Neuronal stem cell (in vitro differentiated cells): ENCODE data around the gene GBP2.

Source experiments
- DNase-seq: peaks from one replicate; pipeline ENCODE4 v3.0.0-alpha.2; 2013; ENCODE audit warnings: low spot score
- H2AFZ ChIP-seq: one replicate; pipeline ENCODE4 v1.6.1; 2013; ENCODE audit warnings: mild to moderate bottlenecking, low read length, inconsistent platforms
- H2AK5ac ChIP-seq: 2 replicates; pipeline ENCODE4 v1.6.1; 2013; ENCODE audit warnings: low read depth, mild to moderate bottlenecking, inconsistent platforms, low read length, moderate library complexity, mixed read lengths
- H2BK120ac ChIP-seq: 2 replicates; pipeline ENCODE4 v1.6.1; 2013; ENCODE audit warnings: low read depth, mild to moderate bottlenecking, inconsistent platforms, low read length, moderate library complexity, mixed read lengths
- H2BK12ac ChIP-seq: one replicate; pipeline ENCODE4 v1.6.1; 2013; ENCODE audit warnings: low read length, inconsistent platforms
- H2BK15ac ChIP-seq: 2 replicates; pipeline ENCODE4 v1.6.1; 2013; ENCODE audit warnings: mild to moderate bottlenecking, low read length, inconsistent platforms, mixed read lengths
- H2BK5ac ChIP-seq: one replicate; pipeline ENCODE4 v1.6.1; 2013; ENCODE audit warnings: inconsistent platforms, mild to moderate bottlenecking, low read length, moderate library complexity
- H3K14ac ChIP-seq: one replicate; pipeline ENCODE4 v1.6.1; 2013; ENCODE audit warnings: low read length, inconsistent platforms
- H3K18ac ChIP-seq: 2 replicates; pipeline ENCODE4 v1.6.1; 2013; ENCODE audit warnings: low read length, inconsistent platforms
- H3K23ac ChIP-seq: 2 replicates; pipeline ENCODE4 v1.6.1; 2013; ENCODE audit warnings: low read depth, mild to moderate bottlenecking, mixed read lengths, low read length, inconsistent platforms; ENCODE audit not compliant: poor library complexity
- H3K27ac ChIP-seq: replicated peaks from 3 replicates; pipeline ENCODE4 v1.5.1; 2013; ENCODE audit warnings: low read length, inconsistent platforms
- H3K27me3 ChIP-seq, 3 experiments: 2 replicates each; pipeline ENCODE4 v1.6.1; 2013; ENCODE audit warnings: low read length in 3 of 3, mild to moderate bottlenecking in 2 of 3, inconsistent platforms in 1 of 3, low read depth in 1 of 3, mixed read lengths in 1 of 3, moderate library complexity in 1 of 3; ENCODE audit not compliant: control insufficient read depth in 3 of 3, insufficient read depth in 3 of 3
- H3K36me3 ChIP-seq, 2 donors: replicated peaks in 1 of 2; 2 replicates each; pipeline ENCODE4 v1.6.1; 2013; ENCODE audit warnings: low read length in 2 of 2; ENCODE audit not compliant: control insufficient read depth in 2 of 2, insufficient read depth in 2 of 2
- H3K4ac ChIP-seq: 2 replicates; pipeline ENCODE4 v1.6.1; 2013; ENCODE audit warnings: inconsistent platforms, mild to moderate bottlenecking, low read length, moderate library complexity
- H3K4me1 ChIP-seq, 2 donors: 1 replicate in 1 of 2; 2 replicates in 1 of 2; pipeline ENCODE4 v1.6.1; 2013; ENCODE audit warnings: low read length in 2 of 2, low read depth in 1 of 2; ENCODE audit not compliant: control insufficient read depth in 2 of 2, insufficient read depth in 1 of 2
- H3K4me2 ChIP-seq: one replicate; pipeline ENCODE4 v1.6.1; 2013; ENCODE audit warnings: mild to moderate bottlenecking, low read length, inconsistent platforms; ENCODE audit not compliant: insufficient read depth, poor library complexity, severe bottlenecking
- H3K4me3 ChIP-seq, 2 donors: 2 replicates each; pipeline ENCODE4 v1.5.1; 2013; ENCODE audit warnings: low read length in 2 of 2, mild to moderate bottlenecking in 2 of 2, inconsistent platforms in 1 of 2, moderate library complexity in 1 of 2
- H3K79me1 ChIP-seq: one replicate; pipeline ENCODE4 v1.6.1; 2013; ENCODE audit warnings: low read depth, mild to moderate bottlenecking, inconsistent platforms, low read length, moderate library complexity
- H3K9ac ChIP-seq: one replicate; pipeline ENCODE4 v1.6.1; 2013; ENCODE audit warnings: mild to moderate bottlenecking, low read depth, low read length, inconsistent platforms; ENCODE audit not compliant: poor library complexity
- H3K9me3 ChIP-seq, 2 donors: replicated peaks in 1 of 2; 2 replicates each; pipeline versions ENCODE3 to v1.6.1; 2013; ENCODE audit warnings: low read length in 2 of 2, mild to moderate bottlenecking in 2 of 2, inconsistent platforms in 1 of 2, low read depth in 1 of 2, mixed read lengths in 1 of 2, moderate library complexity in 1 of 2; ENCODE audit not compliant: control insufficient read depth in 2 of 2, insufficient read depth in 1 of 2
- H4K8ac ChIP-seq: one replicate; pipeline ENCODE4 v1.6.1; 2013; ENCODE audit warnings: low read depth, mild to moderate bottlenecking, inconsistent platforms, low read length, moderate library complexity
- H4K91ac ChIP-seq: one replicate; pipeline ENCODE4 v1.6.1; 2013; ENCODE audit warnings: low read length, low read depth, mild to moderate bottlenecking, inconsistent platforms; ENCODE audit not compliant: poor library complexity
- WGBS, 2 donors: extraction: QIAGEN DNeasy Blood & Tissue Kit; methylation state at CpG; one replicate each; pipeline ENCODE4 v1.1.7; 2013; ENCODE audit warnings: missing lambda C conversion rate in 2 of 2, mixed read lengths in 1 of 2; ENCODE audit not compliant: insufficient read length in 2 of 2, insufficient replicate concordance in 1 of 2; ENCODE audit errors: extremely low coverage in 2 of 2; 5-methylcytosine and 5-hydroxymethylcytosine counted together

Gene GBP2

GRCh38 chr1:89088572-89088971, 37.3 kb downstream of the GBP2 start:
- Histone ChIP-seq H3K4me2 (no peak overlapping the region), H3K18ac (no peak overlapping the region), H2BK15ac (no peak overlapping the region), H2BK120ac (no peak overlapping the region), H2AK5ac (no peak overlapping the region), H3K4me1 (no peaks in the 10 kb centered on the region), H3K9me3 (no peaks in the 10 kb centered on the region), H4K91ac (no peak overlapping the region), H3K36me3 (no peaks in the 10 kb centered on the region), H2AFZ (no peak overlapping the region), H2BK12ac (no peak overlapping the region), H3K27ac (no peak overlapping the region), H3K14ac (no peak overlapping the region), H2BK5ac (no peak overlapping the region), H3K79me1 (peaks cover 2% of the 10 kb centered on the region), H4K8ac (no peak overlapping the region), H3K4ac (no peak overlapping the region), H3K23ac (no peak overlapping the region), H3K4me3 (no peak overlapping the region), H3K27me3 (no peaks in the 10 kb centered on the region), H3K9ac (no peak overlapping the region)
- no peak for DNase-seq
- WGBS, 2 donors, result no CpG with 5 or more reads among the region's 10 CpGs

- H3K9ac ChIP-seq, result no peak overlapping the region
- no peak overlapping the region for H4K91ac ChIP-seq
- no peak overlapping the region for H3K4ac ChIP-seq
- no peaks in the 10 kb centered on the region for H3K4me1 ChIP-seq
- H3K79me1 ChIP-seq, result peaks cover under 1% of the 10 kb centered on the region
- no peak overlapping the region for H4K8ac ChIP-seq
- H3K27me3 ChIP-seq, result no peaks in the 10 kb centered on the region
- no peak overlapping the region for H2BK15ac ChIP-seq
- no peak overlapping the region for H2AK5ac ChIP-seq
- H3K14ac ChIP-seq, result no peak overlapping the region
- H2AFZ ChIP-seq, result no peak overlapping the region
- WGBS, 2 donors, result no CpG with 5 or more reads among the region's 8 CpGs
- H3K23ac ChIP-seq, result no peak overlapping the region
- H3K9me3 ChIP-seq, result no peaks in the 10 kb centered on the region
- H3K36me3 ChIP-seq, result no peaks in the 10 kb centered on the region
- H3K18ac ChIP-seq, result no peak overlapping the region
- H3K4me2 ChIP-seq, result no peak overlapping the region
- H3K27ac ChIP-seq, result no peak overlapping the region
- no peak overlapping the region for H2BK12ac ChIP-seq
- no peak overlapping the region for H2BK5ac ChIP-seq
- no peak overlapping the region for H2BK120ac ChIP-seq
- no peak overlapping the region for H3K4me3 ChIP-seq
- no peak for DNase-seq
Observed at GRCh38 chr1:89087241-89087640, 38.7 kb downstream of the GBP2 start.

GRCh38 chr1:89085781-89086180, 40.1 kb downstream of the GBP2 start:
- Histone ChIP-seq H4K8ac (no peak overlapping the region), H3K9me3 (no peaks in the 10 kb centered on the region), H3K79me1 (no peaks in the 10 kb centered on the region), H2BK120ac (no peak overlapping the region), H3K4me1 (no peaks in the 10 kb centered on the region), H2BK15ac (no peak overlapping the region), H3K23ac (no peak overlapping the region), H2AFZ (no peak overlapping the region), H3K9ac (no peak overlapping the region), H3K27ac (no peak overlapping the region), H2BK12ac (no peak overlapping the region), H4K91ac (no peak overlapping the region), H3K4ac (no peak overlapping the region), H3K18ac (no peak overlapping the region), H3K27me3 (no peaks in the 10 kb centered on the region), H3K14ac (no peak overlapping the region), H3K4me2 (no peak overlapping the region), H2AK5ac (no peak overlapping the region), H3K36me3 (no peaks in the 10 kb centered on the region), H2BK5ac (no peak overlapping the region), H3K4me3 (no peak overlapping the region)
- peak; percentile 11 for DNase-seq

GRCh38 chr1:89081005-89081404, 44.9 kb downstream of the GBP2 start:
- peak overlapping the region; percentile 12 for H2AFZ ChIP-seq
- no peak overlapping the region for H3K4me3 ChIP-seq
- H3K79me1 ChIP-seq, result no peaks in the 10 kb centered on the region
- no peak for DNase-seq
- no peak overlapping the region for H3K27ac ChIP-seq
- H3K4me2 ChIP-seq, result no peak overlapping the region
- WGBS, 2 donors, result no CpG with 5 or more reads among the region's 3 CpGs
- no peak overlapping the region for H2AK5ac ChIP-seq
- no peak overlapping the region for H3K9ac ChIP-seq
- H3K18ac ChIP-seq, result no peak overlapping the region
- no peak overlapping the region for H2BK5ac ChIP-seq
- H3K4me1 ChIP-seq, result no peaks in the 10 kb centered on the region
- H3K4ac ChIP-seq, result no peak overlapping the region
- no peak overlapping the region for H3K23ac ChIP-seq
- H4K91ac ChIP-seq, result no peak overlapping the region
- H3K36me3 ChIP-seq, result no peaks in the 10 kb centered on the region
- no peak overlapping the region for H4K8ac ChIP-seq
- peaks cover 0 to 1% of the 10 kb centered on the region in 2 donors for H3K9me3 ChIP-seq
- H3K27me3 ChIP-seq, result no peaks in the 10 kb centered on the region
- H2BK15ac ChIP-seq, result no peak overlapping the region
- H2BK12ac ChIP-seq, result no peak overlapping the region
- H3K14ac ChIP-seq, result no peak overlapping the region
- H2BK120ac ChIP-seq, result no peak overlapping the region
